ENCODE measurements around the gene ALDH3B1.
"Not testable (repeated sequence)": the region's sequence is repeated elsewhere in the genome, so short reads cannot be mapped to it uniquely, and the experiment has no call there.

Gene ALDH3B1, protein sequence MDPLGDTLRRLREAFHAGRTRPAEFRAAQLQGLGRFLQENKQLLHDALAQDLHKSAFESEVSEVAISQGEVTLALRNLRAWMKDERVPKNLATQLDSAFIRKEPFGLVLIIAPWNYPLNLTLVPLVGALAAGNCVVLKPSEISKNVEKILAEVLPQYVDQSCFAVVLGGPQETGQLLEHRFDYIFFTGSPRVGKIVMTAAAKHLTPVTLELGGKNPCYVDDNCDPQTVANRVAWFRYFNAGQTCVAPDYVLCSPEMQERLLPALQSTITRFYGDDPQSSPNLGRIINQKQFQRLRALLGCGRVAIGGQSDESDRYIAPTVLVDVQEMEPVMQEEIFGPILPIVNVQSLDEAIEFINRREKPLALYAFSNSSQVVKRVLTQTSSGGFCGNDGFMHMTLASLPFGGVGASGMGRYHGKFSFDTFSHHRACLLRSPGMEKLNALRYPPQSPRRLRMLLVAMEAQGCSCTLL

DNA sequence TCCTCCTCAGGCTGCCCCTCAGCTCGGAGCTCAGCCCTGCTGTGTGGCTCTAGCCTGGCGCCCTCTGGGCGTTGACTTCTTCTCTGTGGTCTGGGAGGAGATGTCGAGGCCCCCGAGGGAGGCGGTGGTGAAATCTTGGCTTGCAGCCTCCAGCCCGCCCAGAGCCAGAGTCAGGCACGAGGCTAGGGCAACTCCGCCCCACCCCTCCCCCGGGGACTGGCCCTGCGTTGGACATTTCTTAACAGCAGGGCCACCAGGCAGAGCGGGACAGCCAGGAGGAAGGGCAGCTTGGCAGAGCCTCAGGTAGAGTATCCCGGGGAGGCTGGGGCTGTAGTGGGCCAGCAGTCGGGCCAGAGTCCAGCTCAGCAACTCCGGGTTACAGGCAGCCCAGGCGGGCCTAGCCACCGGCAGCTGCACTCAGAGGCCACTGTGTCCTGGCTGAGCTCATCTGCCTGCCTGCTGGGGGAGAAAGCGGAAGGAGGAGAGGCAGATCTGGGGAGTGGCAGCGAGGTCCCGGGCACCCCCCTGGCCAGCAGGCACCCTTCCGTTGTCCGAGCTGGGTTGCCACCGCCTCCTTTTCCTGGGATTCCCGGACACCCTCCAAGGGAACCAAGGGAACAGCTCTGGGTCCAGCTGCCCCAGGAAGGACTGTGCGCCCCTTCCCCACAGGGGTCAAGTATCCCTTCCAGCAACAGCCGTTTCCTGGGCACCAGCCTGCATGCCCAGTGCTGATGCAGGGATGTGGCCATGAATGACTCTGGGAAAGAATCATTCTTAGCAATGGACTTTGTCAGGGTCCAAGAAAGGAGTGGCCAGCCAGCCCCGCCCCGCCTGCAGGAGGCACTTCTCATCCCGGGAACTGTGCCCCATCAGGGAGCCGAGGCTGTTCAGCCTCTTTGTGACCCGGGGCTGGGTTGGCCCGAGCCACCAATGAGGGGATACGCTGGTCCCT, at the start of gene ALDH3B1:
Gene ALDH3B1 (plus strand): TSS at position 238 of the 952 bp plus-strand sequence. CDS start 4,971 bp downstream, outside the sequence.
- no peak for DNase-seq

- not testable (repeated sequence) for DNase-seq
Measured at GRCh38 chr11:67963217-67963616, 46.9 kb upstream of the ALDH3B1 start.

GRCh38 chr11:67963879-67964278, 46.2 kb upstream of the ALDH3B1 start:
- not testable (repeated sequence) for DNase-seq

DNA sequence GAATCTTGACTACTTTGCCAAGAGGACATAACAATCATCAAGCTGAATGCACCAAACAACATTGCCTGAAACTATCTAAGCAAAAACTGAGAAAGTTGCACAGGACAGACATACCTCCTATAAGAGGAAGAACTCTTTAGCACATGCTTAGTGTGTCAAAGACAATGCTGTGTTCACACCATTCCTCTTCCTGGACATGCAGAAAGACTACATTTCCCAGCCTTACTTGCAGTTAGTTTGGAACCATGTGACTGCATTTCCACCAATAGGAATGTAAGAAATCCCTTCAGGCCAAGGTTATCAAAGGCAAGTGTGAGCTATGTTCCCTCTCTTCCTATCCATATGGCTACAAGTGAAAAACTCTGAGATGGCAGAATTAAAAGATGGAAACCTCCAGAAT, 45.4 kb upstream of the ALDH3B1 start:
- not testable (repeated sequence) for DNase-seq

- not testable (repeated sequence) for DNase-seq
Measured at GRCh38 chr11:67965830-67966348, 44.2 kb upstream of the ALDH3B1 start.

GRCh38 chr11:67974746-67975145, 35.4 kb upstream of the ALDH3B1 start:
- DNase-seq = not testable (repeated sequence)

DNA sequence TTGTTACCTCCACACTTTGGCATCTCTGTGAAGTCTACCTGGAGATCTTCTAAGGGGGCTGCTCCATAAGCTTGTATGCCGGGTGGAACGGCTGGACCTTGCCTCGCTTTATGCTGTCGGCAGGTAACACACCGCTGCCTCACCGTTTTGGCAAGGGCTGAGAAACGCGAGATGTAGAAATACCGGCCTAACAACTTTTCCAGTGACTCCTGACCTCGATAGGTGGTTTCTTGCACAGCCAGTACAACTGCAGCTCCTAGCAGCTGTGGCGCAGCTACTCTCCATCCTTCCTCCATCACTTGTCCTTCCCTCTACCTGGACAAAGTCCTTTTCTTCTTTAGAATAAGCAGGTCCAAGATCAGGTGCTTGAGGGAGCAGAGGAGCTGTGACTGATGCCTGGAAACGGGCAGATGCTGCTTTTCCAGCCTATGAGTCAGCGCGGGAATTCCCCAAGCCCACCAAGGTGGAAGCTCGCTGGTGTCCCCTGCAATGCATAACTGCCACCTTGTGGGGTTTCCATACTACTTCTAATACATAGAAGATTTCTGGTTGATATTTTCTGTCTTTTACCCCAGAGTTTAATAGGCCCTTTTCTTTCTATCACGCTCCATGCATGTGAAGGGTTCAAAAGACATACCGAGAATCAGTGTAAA, 31.2 kb upstream of the ALDH3B1 start:
- not testable (repeated sequence) for DNase-seq

- DNase-seq = not testable (repeated sequence)
Measured at GRCh38 chr11:67981226-67981625, 28.9 kb upstream of the ALDH3B1 start.

- not testable (repeated sequence) for DNase-seq
Measured at GRCh38 chr11:67982255-67982857, 27.8 kb upstream of the ALDH3B1 start.

DNA sequence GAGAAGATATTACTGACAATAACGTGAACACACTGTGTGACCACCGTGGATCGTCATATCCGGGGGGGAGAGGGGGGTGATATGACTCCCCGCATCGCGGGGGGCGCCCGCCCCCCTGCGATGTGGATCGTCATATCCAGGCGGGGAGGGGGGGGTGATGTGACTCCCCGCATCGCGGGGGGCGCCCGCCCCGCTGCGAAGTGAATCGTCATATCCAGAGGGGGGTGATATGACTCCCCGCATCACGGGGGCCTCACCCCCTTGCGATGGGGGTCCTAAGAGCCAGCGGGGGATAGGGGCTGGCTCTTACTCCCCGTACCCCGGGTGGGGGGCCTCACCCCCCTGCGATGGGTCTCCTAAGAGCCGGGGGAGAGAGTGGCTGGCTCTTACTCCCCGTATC, 26.2 kb upstream of the ALDH3B1 start:
- no peak for DNase-seq

GRCh38 chr11:67985302-67985701, 24.8 kb upstream of the ALDH3B1 start:
- DNase-seq = not testable (repeated sequence)

DNA sequence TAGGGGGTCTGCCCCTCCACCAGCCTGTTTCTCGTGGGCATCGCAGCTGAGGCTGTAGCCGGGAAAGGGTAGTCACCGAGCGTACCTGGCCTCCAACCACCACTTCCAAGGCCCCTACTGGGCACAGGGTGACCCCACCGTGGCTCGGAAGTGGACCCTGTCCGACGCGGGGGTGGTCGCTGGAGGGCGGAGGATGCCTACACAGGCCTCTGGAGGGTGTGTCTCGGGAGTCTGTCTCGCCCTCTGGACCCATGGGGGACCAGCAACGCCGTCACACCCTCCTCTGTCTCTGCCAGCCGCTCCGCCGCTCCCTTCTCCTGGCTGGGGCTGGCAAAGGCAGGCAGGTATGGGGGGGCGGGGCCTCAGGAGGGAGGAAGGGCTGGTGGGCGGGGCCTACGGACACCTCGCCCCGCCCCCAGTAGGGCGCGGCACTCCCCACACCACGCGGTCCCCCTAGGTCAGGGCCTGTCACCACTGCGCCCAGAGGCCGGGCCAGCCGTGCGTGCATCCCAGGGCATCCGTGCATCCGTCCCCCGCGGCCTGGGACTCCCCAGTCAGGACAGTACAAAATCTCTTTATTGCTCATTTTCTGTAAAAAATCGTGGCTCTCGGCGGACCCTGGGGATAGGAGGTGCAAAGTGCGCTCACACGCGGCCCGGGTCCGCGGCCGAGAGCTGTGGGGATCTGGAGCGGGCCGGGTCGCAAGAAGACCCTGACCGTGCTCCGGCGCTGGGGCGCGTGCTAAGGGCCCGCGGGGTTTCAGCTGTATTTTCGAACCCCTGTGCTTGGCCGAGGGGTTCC, 19.4 kb upstream of the ALDH3B1 start:
- not testable (repeated sequence) for DNase-seq

- DNase-seq = not testable (repeated sequence)
Measured at GRCh38 chr11:67991347-67992121, 18.6 kb upstream of the ALDH3B1 start.

- DNase-seq = peak; percentile 41
Measured at GRCh38 chr11:67993821-67994220, 16.3 kb upstream of the ALDH3B1 start.

GRCh38 chr11:67994387-67994786, 15.7 kb upstream of the ALDH3B1 start:
- not testable (repeated sequence) for DNase-seq

GRCh38 chr11:67995129-67995528, 15.0 kb upstream of the ALDH3B1 start:
- not testable (repeated sequence) for DNase-seq

GRCh38 chr11:67995579-67995978, 14.5 kb upstream of the ALDH3B1 start:
- DNase-seq = not testable (repeated sequence)

DNA sequence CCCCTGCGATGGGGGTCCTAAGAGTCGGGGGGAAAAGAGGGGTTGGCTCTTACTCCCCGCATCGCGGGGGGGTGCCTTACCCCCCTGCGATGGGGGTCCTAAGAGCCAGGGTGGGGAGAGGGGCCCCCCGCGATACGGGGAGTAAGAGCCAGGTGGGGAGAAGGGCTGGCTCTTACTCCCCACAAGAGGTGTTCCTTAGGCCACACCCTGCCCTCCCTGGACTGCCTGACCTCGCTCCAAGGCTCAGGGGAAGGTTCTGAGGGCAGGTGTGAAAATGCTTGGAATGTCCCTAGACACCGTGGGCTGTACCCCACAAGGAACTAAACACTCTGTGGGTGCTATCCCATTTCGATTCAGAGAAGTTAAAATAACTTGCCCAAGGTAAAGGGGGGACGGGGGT, 14.1 kb upstream of the ALDH3B1 start:
- DNase-seq = no peak

DNA sequence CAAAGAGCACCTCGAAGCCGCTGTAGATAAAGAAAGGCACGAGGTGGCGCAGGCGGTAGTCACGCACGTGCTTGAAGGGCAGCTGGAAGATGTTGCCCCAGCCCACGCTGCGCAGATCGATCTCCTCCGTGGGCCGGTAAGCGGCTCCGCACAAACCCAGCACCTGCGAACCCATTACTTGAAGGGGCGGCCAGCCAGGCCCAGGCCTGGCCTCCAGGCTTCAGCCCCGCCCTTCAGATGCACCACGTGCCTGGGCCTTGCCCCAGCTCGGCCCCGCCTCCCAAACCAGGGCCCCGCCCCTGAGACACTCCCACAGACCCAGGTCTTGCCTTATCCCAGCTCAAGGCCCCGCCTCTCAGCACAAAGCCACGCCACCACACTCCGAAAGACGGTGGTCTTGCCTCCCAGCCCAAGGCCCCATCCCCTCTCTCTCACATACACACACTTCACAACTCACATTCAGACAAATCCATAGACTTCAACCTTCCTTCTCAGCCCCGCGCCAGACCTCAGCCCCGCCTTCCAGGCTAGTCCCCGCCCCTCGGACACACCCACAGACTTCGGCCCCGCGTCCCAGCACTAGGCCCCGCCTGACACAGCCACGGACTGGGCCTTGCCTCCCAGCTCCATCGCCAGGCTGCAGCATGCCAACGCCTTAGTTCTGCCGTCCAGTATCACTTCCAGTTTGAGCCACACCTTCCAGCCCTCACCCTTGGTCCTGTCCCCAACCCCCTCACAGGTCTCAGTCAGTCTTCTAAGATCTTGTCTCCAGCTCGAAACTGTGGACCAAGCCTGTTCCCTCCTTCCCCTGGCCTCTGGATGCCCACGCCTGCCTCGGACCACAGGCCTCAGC, 13.3 kb upstream of the ALDH3B1 start:
- no peak for DNase-seq

Measured in NCI-H1105 treated with DMSO at 0.1 percent for 48 hours (cell line).